ENCODE results near the gene TNFSF8. TPM values are rescaled to one million over a fixed set of nuclear protein-coding genes. Genes with fewer than 3 reads are reported as not detected.

TNFSF8 gene
- total RNA-seq, 1 experiment from 2014 or later, result not detected

- no peak for TF ChIP-seq CDX4 (CRISPR knock-in tag; IDR thresholded peaks at IDR 0.05; ENCODE audit: borderline replicate concordance)
Observed at GRCh38 chr9:114896344-114896743, 34.0 kb downstream of the TNFSF8 start (continued).

- ChIA-PET CTCF (interaction anchor here (1.9 kb wide), 1 partner anchor 11 kb away, joined by 9 read pairs; no protein-coding TSS in a partner anchor), POLR2A (no interaction called here)
- H3K27ac Mint-ChIP-seq, result no peak overlapping the region
- peaks cover 15% of the 10 kb centered on the region for H3K4me1 Mint-ChIP-seq
- H3K4me3 Mint-ChIP-seq, result no peak overlapping the region
- H3K27me3 Mint-ChIP-seq (ENCODE audit: low read depth), result peaks cover 3% of the 10 kb centered on the region; the same call in 1 of the 2 replicates
- ATAC-seq (no peak), DNase-seq (ENCODE audit: low spot score) (no peak)
- H3K36me3 Mint-ChIP-seq, result no peaks in the 10 kb centered on the region
- H3K9me3 Mint-ChIP-seq, result peaks cover 9% of the 10 kb centered on the region
- no peak for TF ChIP-seq SP1 (CRISPR knock-in tag; conservative IDR thresholded peaks at IDR 0.05)
- TF ChIP-seq KAT7 (CRISPR knock-in tag; IDR thresholded peaks at IDR 0.05; ENCODE audit: borderline replicate concordance), result no peak
- TF ChIP-seq ATF1 (CRISPR knock-in tag; IDR thresholded peaks at IDR 0.05), result no peak
- TF ChIP-seq CREB1 (CRISPR knock-in tag; IDR thresholded peaks at IDR 0.05), result no peak
- TF ChIP-seq PRRX2 (CRISPR knock-in tag; IDR thresholded peaks at IDR 0.05), result no peak
- TF ChIP-seq ESRRA (CRISPR knock-in tag; IDR thresholded peaks at IDR 0.05; ENCODE audit: borderline replicate concordance), result no peak
- TF ChIP-seq EMX1 (CRISPR knock-in tag; IDR thresholded peaks at IDR 0.05), result no peak
- no peak for TF ChIP-seq AFF4 (CRISPR knock-in tag; IDR thresholded peaks at IDR 0.05; ENCODE audit: borderline replicate concordance)
- no peak for TF ChIP-seq FOXP4 (CRISPR knock-in tag; IDR thresholded peaks at IDR 0.05)
- no peak for TF ChIP-seq E2F5 (CRISPR knock-in tag; IDR thresholded peaks at IDR 0.05)
- no peak for TF ChIP-seq ZNF532 (CRISPR knock-in tag; IDR thresholded peaks at IDR 0.05; ENCODE audit: borderline replicate concordance)
- no peak for TF ChIP-seq SOX15 (CRISPR knock-in tag; IDR thresholded peaks at IDR 0.05)
- TF ChIP-seq HMGXB4 (CRISPR knock-in tag; IDR thresholded peaks at IDR 0.05), result no peak
- no peak for TF ChIP-seq CBFB (CRISPR knock-in tag; IDR thresholded peaks at IDR 0.05; ENCODE audit: low read depth)
Observed at GRCh38 chr9:114895521-114895991, 34.8 kb downstream of the TNFSF8 start.

Measured in WTC11 (cell line).